GM10266 (cell line): Measurements from ENCODE around the gene SLC25A39.
"Not testable (repeated sequence)": the region's sequence is repeated elsewhere in the genome, so short reads cannot be mapped to it uniquely, and the experiment has no call there.

ENCODE experiments used
- DNase-seq: peaks from one replicate; pipeline ENCODE4 v3.0.0; 2012; ENCODE audit errors: extremely low spot score
- TF ChIP-seq, protein P1 (sequence below): IDR thresholded peaks from 2 replicates; pipeline ENCODE4 v1.5.1; 2012; ENCODE audit warnings: mild to moderate bottlenecking, low read depth; ENCODE audit not compliant: control insufficient read depth, insufficient read depth; ENCODE audit errors: missing control alignments

Gene SLC25A39

DNA sequence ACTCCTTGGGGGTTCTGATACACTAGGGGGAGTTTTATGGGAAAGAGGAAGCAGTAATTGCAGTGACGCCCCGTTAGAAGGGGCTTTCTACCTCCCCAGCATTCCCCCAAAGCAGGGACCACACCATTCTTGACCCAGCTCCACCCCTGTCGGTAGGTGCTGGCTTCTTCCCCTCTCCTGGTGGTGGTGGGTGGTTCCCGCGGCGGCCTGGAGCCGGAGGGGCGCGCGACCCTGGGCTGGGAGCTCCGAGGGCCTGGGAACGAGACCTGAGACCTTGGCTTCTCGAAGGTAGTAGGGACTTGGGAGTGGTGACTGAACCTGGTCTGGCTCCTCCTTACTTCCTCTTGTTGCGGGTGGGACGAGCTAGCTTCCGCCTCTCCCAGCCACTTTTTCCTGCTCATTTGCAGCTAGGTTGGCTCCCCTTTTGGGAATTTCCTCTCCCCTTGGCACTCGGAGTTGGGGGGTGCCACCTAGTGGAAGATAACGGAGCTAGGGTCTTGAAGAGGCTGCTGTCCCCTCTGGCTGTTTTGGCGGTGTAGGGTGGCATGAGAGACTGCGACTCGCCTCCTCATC, 20.9 kb upstream of the SLC25A39 start:
- DNase-seq = peak; percentile 54
- TF ChIP-seq, protein P1, sequence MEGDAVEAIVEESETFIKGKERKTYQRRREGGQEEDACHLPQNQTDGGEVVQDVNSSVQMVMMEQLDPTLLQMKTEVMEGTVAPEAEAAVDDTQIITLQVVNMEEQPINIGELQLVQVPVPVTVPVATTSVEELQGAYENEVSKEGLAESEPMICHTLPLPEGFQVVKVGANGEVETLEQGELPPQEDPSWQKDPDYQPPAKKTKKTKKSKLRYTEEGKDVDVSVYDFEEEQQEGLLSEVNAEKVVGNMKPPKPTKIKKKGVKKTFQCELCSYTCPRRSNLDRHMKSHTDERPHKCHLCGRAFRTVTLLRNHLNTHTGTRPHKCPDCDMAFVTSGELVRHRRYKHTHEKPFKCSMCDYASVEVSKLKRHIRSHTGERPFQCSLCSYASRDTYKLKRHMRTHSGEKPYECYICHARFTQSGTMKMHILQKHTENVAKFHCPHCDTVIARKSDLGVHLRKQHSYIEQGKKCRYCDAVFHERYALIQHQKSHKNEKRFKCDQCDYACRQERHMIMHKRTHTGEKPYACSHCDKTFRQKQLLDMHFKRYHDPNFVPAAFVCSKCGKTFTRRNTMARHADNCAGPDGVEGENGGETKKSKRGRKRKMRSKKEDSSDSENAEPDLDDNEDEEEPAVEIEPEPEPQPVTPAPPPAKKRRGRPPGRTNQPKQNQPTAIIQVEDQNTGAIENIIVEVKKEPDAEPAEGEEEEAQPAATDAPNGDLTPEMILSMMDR = peak; percentile 77

DNA sequence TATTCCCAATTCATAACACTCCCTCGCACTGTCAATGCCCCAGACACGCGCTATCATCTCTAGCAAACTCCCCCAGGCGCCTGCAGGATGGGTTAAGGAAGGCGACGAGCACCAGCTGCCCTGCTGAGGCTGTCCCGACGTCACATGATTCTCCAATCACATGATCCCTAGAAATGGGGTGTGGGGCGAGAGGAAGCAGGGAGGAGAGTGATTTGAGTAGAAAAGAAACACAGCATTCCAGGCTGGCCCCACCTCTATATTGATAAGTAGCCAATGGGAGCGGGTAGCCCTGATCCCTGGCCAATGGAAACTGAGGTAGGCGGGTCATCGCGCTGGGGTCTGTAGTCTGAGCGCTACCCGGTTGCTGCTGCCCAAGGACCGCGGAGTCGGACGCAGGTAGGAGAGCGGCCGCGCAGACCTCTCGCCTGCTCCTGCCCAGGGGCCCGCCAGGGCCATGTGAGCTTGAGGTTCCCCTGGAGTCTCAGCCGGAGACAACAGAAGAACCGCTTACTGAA, 20.4 kb upstream of the SLC25A39 start, which contains the start of gene GRN:
TSS of gene GRN (plus strand) at position 364 of the 515 bp plus-strand sequence. CDS start 3,863 bp downstream, outside the sequence.
- peak; percentile 95 for DNase-seq
- TF ChIP-seq, protein P1 = no peak

DNA sequence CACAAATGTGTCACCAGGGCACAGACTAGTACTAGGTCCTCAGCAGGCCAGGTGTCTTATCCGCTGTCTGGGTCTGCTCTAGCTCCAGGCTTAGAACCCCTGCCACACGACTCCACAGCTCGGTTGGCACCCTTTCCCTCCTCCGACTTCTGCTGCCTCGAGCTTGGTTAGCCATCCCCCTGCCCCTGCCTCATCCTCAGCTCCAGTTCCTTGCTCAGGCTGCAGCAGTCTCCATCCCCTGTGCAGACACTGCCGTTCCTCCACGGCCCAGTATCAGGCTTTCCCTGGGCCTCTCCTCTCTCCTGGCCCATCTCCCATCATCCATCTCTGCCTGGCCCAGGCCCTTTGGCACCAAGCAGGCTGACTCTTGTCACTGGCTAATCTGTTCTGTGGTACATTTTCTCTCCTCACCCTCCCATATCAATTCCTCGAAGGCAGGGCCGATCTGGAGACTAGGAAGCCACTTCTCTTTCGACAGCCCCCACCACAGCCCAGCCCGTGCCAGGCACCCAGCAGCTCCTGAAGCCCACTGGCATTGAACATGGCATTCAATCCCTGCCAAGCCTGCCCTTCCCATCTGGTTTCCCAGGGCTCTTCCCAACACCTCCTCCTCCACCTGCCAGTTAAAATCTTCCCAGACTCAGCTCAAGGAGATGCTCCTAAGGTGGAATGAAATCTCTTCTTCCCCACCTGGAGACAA, 19.0 kb upstream of the SLC25A39 start:
- no peak for DNase-seq
- TF ChIP-seq, protein P1 = no peak

DNA sequence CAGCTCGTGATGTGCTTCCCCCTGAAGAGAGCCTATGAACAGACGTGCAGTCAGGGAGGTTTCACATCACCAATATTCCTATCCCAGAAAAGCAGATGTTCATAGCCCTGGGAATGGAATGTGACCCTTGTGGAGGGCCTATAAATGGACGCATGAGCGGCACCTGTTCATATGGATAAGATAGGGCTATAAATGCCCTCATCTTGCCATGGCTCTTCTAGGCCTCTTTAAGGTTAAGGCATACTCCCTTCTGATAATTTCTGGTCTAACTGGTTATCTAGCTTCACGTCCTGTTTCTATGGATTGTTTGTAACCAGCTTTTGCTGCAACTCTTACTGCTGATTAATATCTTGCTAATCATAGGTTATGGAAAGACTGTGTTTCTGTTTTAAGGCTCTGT, 15.9 kb upstream of the SLC25A39 start:
- not testable (repeated sequence) for DNase-seq

DNA sequence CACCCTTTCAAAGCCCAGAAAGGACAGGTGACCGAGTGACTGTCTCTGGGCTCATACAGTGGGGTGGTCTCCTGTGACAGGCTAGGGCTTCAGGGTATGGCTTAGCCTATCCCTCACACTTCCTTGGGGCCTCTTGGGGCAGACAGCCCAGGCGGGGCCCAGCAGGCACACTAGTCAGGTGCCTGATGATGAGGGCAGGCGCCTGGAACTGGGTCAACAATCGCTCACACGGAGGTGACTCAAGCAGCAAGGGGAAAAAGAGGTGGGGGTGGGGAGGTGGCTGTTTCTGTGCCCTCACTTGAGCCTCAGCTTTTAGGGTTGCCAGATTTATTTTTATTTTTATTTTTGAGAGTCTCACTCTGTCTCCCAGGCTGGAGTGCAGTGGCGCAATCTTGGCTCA, 14.1 kb upstream of the SLC25A39 start:
- no peak for DNase-seq
- TF ChIP-seq, protein P1 = no peak

DNA sequence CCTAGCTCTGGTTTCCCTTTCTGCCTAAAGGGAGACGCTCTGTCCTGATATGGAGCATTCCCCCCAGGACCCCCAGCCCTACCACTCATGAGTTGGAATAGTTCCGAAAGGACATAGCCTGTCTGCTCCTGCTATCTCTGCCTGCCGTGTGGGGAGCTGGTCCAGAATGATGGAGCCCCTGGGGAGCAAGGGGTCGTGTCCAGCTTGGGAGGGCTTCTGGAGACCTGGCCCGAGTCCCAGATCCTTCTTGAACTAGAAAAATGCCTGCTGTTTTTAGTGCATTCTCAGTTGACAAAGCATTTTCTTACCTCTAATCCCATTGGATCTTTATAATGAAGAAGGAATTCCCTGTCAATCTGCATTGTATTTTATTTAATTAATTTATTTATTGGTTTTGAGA, 11.3 kb upstream of the SLC25A39 start:
- TF ChIP-seq, protein P1 = no peak
- DNase-seq = no peak

DNA sequence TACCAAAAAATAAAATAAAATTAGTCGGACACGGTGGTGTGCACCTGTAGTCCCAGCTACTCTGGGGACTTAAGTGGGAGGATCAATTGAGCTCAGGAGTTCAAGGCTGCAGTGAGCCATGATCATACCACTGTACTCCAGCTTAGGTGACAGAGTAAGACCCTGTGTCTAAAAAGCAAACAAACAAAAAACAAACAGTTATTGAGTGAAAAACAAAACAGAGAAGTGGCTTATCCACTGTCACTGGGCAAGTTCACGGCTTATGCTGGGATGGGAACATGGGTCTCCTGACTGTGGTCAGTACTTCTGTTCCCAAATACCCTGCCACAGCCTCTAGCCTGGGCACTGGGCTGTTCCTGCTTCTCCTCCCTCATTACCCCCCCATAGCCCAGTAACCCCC, 10.9 kb upstream of the SLC25A39 start:
- TF ChIP-seq, protein P1 = no peak
- no peak for DNase-seq
